GM12891 (cell line): ENCODE results near the gene RBP3.

Source experiments
- POLR2A ChIP-seq: IDR thresholded peaks from 2 replicates; pipeline ENCODE4 v1.6.1; 2011; ENCODE audit warnings: low read depth, low read length, control low read depth
- POLR2AphosphoS5 ChIP-seq: IDR thresholded peaks from 2 replicates; pipeline ENCODE4 v1.6.1; 2011; ENCODE audit warnings: low read depth, low read length, control low read depth
- SPI1 ChIP-seq: IDR thresholded peaks from 2 replicates; pipeline ENCODE4 v1.6.1; 2011; ENCODE audit warnings: low read depth, low read length, control low read depth

DNA sequence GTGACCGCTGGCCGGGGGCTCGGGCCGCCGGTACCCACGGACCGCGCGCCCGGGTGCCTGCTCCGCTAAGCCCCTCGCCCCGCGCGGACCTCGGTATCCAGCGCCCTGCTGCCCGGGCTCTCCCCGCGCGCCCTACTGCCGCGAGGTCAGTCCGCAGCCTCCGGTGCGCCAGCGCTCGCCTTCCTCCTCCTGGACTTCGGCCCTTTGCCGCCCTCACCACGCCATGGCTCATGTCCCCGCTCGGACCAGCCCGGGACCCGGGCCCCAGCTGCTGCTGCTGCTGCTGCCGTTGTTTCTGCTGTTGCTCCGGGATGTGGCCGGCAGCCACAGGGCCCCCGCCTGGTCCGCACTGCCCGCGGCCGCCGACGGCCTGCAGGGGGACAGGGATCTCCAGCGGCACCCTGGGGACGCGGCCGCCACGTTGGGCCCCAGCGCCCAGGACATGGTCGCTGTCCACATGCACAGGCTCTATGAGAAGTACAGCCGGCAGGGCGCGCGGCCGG, 47.7 kb upstream of the RBP3 start:
- TF ChIP-seq POLR2A (no peak), SPI1 (no peak), POLR2AphosphoS5 (no peak)
